ENCODE results near the gene CTDSPL.

CTDSPL gene

GRCh38 chr3:37890522-37890921, 28.8 kb downstream of the CTDSPL start:
- Histone ChIP-seq H3K27me3 (ENCODE audit: insufficient read depth, low read depth) (no peaks in the 10 kb centered on the region), H3K27ac (no peak overlapping the region), H3K4me2 (no peak overlapping the region), H3K4me3 (IDR thresholded peaks at IDR 0.05; ENCODE audit: insufficient read depth, low read depth, low read length) (no peak overlapping the region), H3K9ac (no peak overlapping the region), H3K79me2 (ENCODE audit: insufficient read depth, low read depth) (no peaks in the 10 kb centered on the region), H3K4me1 (ENCODE audit: low read depth, poor library complexity, severe bottlenecking) (peaks cover 10% of the 10 kb centered on the region), H2AFZ (ENCODE audit: low read depth) (no peak overlapping the region), H4K20me1 (ENCODE audit: insufficient read depth) (no peaks in the 10 kb centered on the region), H3K36me3 (ENCODE audit: insufficient read depth) (no peaks in the 10 kb centered on the region)
- no peak for TF ChIP-seq CTCF (conservative IDR thresholded peaks at IDR 0.05; ENCODE audit: low read depth, low read length)

GRCh38 chr3:37891227-37891626, 29.5 kb downstream of the CTDSPL start:
- Histone ChIP-seq H3K36me3 (ENCODE audit: insufficient read depth) (no peaks in the 10 kb centered on the region), H3K27ac (no peak overlapping the region), H3K4me2 (peak overlapping the region; percentile 17), H4K20me1 (ENCODE audit: insufficient read depth) (no peaks in the 10 kb centered on the region), H3K4me3 (IDR thresholded peaks at IDR 0.05; ENCODE audit: insufficient read depth, low read depth, low read length) (no peak overlapping the region), H3K4me1 (ENCODE audit: low read depth, poor library complexity, severe bottlenecking) (peaks cover 10% of the 10 kb centered on the region), H3K79me2 (ENCODE audit: insufficient read depth, low read depth) (no peaks in the 10 kb centered on the region), H3K27me3 (ENCODE audit: insufficient read depth, low read depth) (no peaks in the 10 kb centered on the region), H3K9ac (no peak overlapping the region), H2AFZ (ENCODE audit: low read depth) (no peak overlapping the region)
- TF ChIP-seq CTCF (conservative IDR thresholded peaks at IDR 0.05; ENCODE audit: low read depth, low read length), result no peak

GRCh38 chr3:37892927-37893600, 31.4 kb downstream of the CTDSPL start:
- no peak overlapping the region for H3K27ac ChIP-seq
- no peaks in the 10 kb centered on the region for H3K36me3 ChIP-seq (ENCODE audit: insufficient read depth)
- TF ChIP-seq CTCF (conservative IDR thresholded peaks at IDR 0.05; ENCODE audit: low read depth, low read length), result no peak
- H3K4me3 ChIP-seq (IDR thresholded peaks at IDR 0.05; ENCODE audit: insufficient read depth, low read depth, low read length), result no peak overlapping the region
- no peak overlapping the region for H3K4me2 ChIP-seq
- peaks cover 10% of the 10 kb centered on the region for H3K4me1 ChIP-seq (ENCODE audit: low read depth, poor library complexity, severe bottlenecking)
- no peak overlapping the region for H3K9ac ChIP-seq
- no peaks in the 10 kb centered on the region for H3K27me3 ChIP-seq (ENCODE audit: insufficient read depth, low read depth)
- H3K79me2 ChIP-seq (ENCODE audit: insufficient read depth, low read depth), result no peaks in the 10 kb centered on the region
- H2AFZ ChIP-seq (ENCODE audit: low read depth), result no peak overlapping the region
- H4K20me1 ChIP-seq (ENCODE audit: insufficient read depth), result no peaks in the 10 kb centered on the region

GRCh38 chr3:37896827-37897226, 35.1 kb downstream of the CTDSPL start:
- TF ChIP-seq CTCF (conservative IDR thresholded peaks at IDR 0.05; ENCODE audit: low read depth, low read length), result no peak
- Histone ChIP-seq H2AFZ (ENCODE audit: low read depth) (no peak overlapping the region), H3K4me2 (no peak overlapping the region), H3K9ac (no peak overlapping the region), H3K27ac (no peak overlapping the region), H3K27me3 (ENCODE audit: insufficient read depth, low read depth) (no peaks in the 10 kb centered on the region), H3K4me3 (IDR thresholded peaks at IDR 0.05; ENCODE audit: insufficient read depth, low read depth, low read length) (no peak overlapping the region), H3K36me3 (ENCODE audit: insufficient read depth) (no peaks in the 10 kb centered on the region), H4K20me1 (ENCODE audit: insufficient read depth) (no peaks in the 10 kb centered on the region), H3K4me1 (ENCODE audit: low read depth, poor library complexity, severe bottlenecking) (peaks cover 7% of the 10 kb centered on the region), H3K79me2 (ENCODE audit: insufficient read depth, low read depth) (no peaks in the 10 kb centered on the region)

Data from KMS-11 (cell line).